NCI-H1048 (cell line): Measurements from ENCODE around the gene SORCS1.

Experiments used
- DNase-seq: peaks from one replicate; lab custom pipeline; 2025; lab: John Stamatoyannopoulos, UW

Gene SORCS1

GRCh38 chr10:106816318-106817085 is 348.0 kb downstream of the SORCS1 start:
- DNase-seq: no peak

GRCh38 chr10:106815427-106816043 is 349.0 kb downstream of the SORCS1 start:
- DNase-seq: no peak

GRCh38 chr10:106804992-106805582 is 359.4 kb downstream of the SORCS1 start:
- DNase-seq: no peak

GRCh38 chr10:106802949-106803348 is 361.6 kb downstream of the SORCS1 start:
- no peak for DNase-seq

- DNase-seq: no peak
These were observed 364.7 kb downstream of the SORCS1 start for GRCh38 chr10:106799776-106800175.

GRCh38 chr10:106795619-106796018 is 368.9 kb downstream of the SORCS1 start:
- no peak for DNase-seq

- no peak for DNase-seq
These were observed 370.9 kb downstream of the SORCS1 start for GRCh38 chr10:106793617-106794016.

- DNase-seq: no peak
These were observed 374.9 kb downstream of the SORCS1 start for GRCh38 chr10:106789623-106790022.

GRCh38 chr10:106788982-106789381 is 375.5 kb downstream of the SORCS1 start:
- no peak for DNase-seq

GRCh38 chr10:106785528-106785927 is 379.0 kb downstream of the SORCS1 start:
- no peak for DNase-seq

- DNase-seq: no peak
These were observed 383.9 kb downstream of the SORCS1 start for GRCh38 chr10:106780632-106781031.

GRCh38 chr10:106777841-106778240 is 386.7 kb downstream of the SORCS1 start:
- no peak for DNase-seq

- DNase-seq: no peak
These were observed 389.4 kb downstream of the SORCS1 start for GRCh38 chr10:106775127-106775526.

GRCh38 chr10:106772957-106773356 is 391.5 kb downstream of the SORCS1 start:
- no peak for DNase-seq

- no peak for DNase-seq
These were observed 393.4 kb downstream of the SORCS1 start for GRCh38 chr10:106771154-106771553.

GRCh38 chr10:106768204-106768603 is 396.3 kb downstream of the SORCS1 start:
- DNase-seq: no peak

- DNase-seq: no peak
These were observed 398.6 kb downstream of the SORCS1 start for GRCh38 chr10:106765928-106766327.

GRCh38 chr10:106765241-106765754 is 399.2 kb downstream of the SORCS1 start:
- no peak for DNase-seq

GRCh38 chr10:106764360-106764759 is 400.1 kb downstream of the SORCS1 start:
- DNase-seq: no peak

- DNase-seq: no peak
These were observed 402.6 kb downstream of the SORCS1 start for GRCh38 chr10:106761906-106762305.

GRCh38 chr10:106757521-106757920 is 407.0 kb downstream of the SORCS1 start:
- no peak for DNase-seq

- no peak for DNase-seq
These were observed 413.4 kb downstream of the SORCS1 start for GRCh38 chr10:106751091-106751490.

- DNase-seq: no peak
These were observed 417.6 kb downstream of the SORCS1 start for GRCh38 chr10:106746868-106747267.
